Loucy (cell line): Measurements from ENCODE around the gene KCNAB3.

Source experiments
- H2AFZ ChIP-seq: fragments of 200-600 bp; sonication (generic); 2 replicates; pipeline ENCODE4 v1.6.0; 2016; ENCODE audit warnings: antibody characterized with exemption, mild to moderate bottlenecking, low read length, moderate library complexity
- H3F3A ChIP-seq: fragments of 200-600 bp; 2 replicates; pipeline ENCODE4 v1.6.0; 2016; ENCODE audit warnings: antibody characterized with exemption, low read depth, mild to moderate bottlenecking
- H3K27me3 ChIP-seq: fragments of 200-600 bp; sonication (generic); 2 replicates; pipeline ENCODE4 v1.6.1; 2014; ENCODE audit warnings: low read length, mild to moderate bottlenecking; ENCODE audit not compliant: insufficient read depth, poor library complexity, severe bottlenecking
- H3K36me3 ChIP-seq: fragments of 200-600 bp; sonication (generic); 2 replicates; pipeline ENCODE4 v1.6.1; 2016; ENCODE audit warnings: low read length; ENCODE audit not compliant: insufficient read depth
- H3K4me1 ChIP-seq: fragments of 200-600 bp; sonication (generic); 2 replicates; pipeline ENCODE4 v1.5.1; 2014; ENCODE audit warnings: low read length, mild to moderate bottlenecking; ENCODE audit not compliant: insufficient read depth, poor library complexity, severe bottlenecking
- H3K4me2 ChIP-seq: fragments of 200-600 bp; sonication (generic); 2 replicates; pipeline ENCODE4 v1.6.0; 2014; ENCODE audit warnings: antibody characterized with exemption, low read length, low read depth, mild to moderate bottlenecking; ENCODE audit not compliant: poor library complexity, severe bottlenecking
- H3K4me3 ChIP-seq: fragments of 200-600 bp; sonication (generic); 2 replicates; pipeline ENCODE4 v1.5.1; 2014; ENCODE audit warnings: low read length, mild to moderate bottlenecking, mixed read lengths; ENCODE audit not compliant: poor library complexity, severe bottlenecking
- H3K79me2 ChIP-seq: fragments of 200-600 bp; sonication (generic); 2 replicates; pipeline ENCODE4 v1.6.1; 2014; ENCODE audit warnings: low read length; ENCODE audit not compliant: insufficient read depth
- H3K9ac ChIP-seq: fragments of 200-600 bp; sonication (generic); 2 replicates; pipeline ENCODE4 v1.6.0; 2014; ENCODE audit warnings: mild to moderate bottlenecking, low read depth, low read length, moderate library complexity; ENCODE audit not compliant: poor library complexity, severe bottlenecking
- H3K9me2 ChIP-seq: fragments of 200-600 bp; sonication (generic); replicated peaks from 2 replicates; pipeline ENCODE4 v1.6.1; 2016; ENCODE audit warnings: low read depth, low read length, mixed read lengths
- H3K9me3 ChIP-seq: fragments of 200-600 bp; sonication (generic); 2 replicates; pipeline ENCODE4 v1.6.1; 2014; ENCODE audit warnings: mild to moderate bottlenecking, antibody characterized with exemption, low read length, low read depth; ENCODE audit not compliant: insufficient read depth
- H4K20me1 ChIP-seq: fragments of 200-600 bp; sonication (generic); 2 replicates; pipeline ENCODE4 v1.6.0; 2014; ENCODE audit warnings: antibody characterized with exemption, low read length, mild to moderate bottlenecking; ENCODE audit not compliant: insufficient read depth, poor library complexity, severe bottlenecking
- CTCF ChIP-seq: fragments of 200-600 bp; sonication (generic); conservative IDR thresholded peaks from 2 replicates; pipeline ENCODE4 v1.5.1; 2014; ENCODE audit warnings: mild to moderate bottlenecking, antibody characterized with exemption, low read length
- EZH2phosphoT487 ChIP-seq: fragments of 200-600 bp; IDR thresholded peaks from 2 replicates; pipeline ENCODE4 v1.6.1; 2018; ENCODE audit warnings: antibody characterized with exemption, mild to moderate bottlenecking, moderate library complexity, borderline replicate concordance

The KCNAB3 gene

GRCh38 chr17:7931709-7932482, 2.2 kb upstream of the KCNAB3 start, which contains the start of the genes CNTROB and TRAPPC1:
CNTROB (plus strand) TSS chr17:7932206; CDS start chr17:7933080, 874 bp downstream.
TRAPPC1 (minus strand) TSS chr17:7931946; CDS start chr17:7931829, 117 bp downstream.
- H3K4me3 ChIP-seq = peak within 1 kb of the TSS; percentile 86
- peak within 1 kb of the TSS; percentile 93 for H3K9ac ChIP-seq
- H3K27me3 ChIP-seq = no peaks in the 10 kb centered on the region
- no peaks in the 10 kb centered on the region for H3F3A ChIP-seq
- H2AFZ ChIP-seq = peak within 1 kb of the TSS; percentile 82
- peaks cover 60% of the 10 kb centered on the region for H3K79me2 ChIP-seq
- TF ChIP-seq CTCF = no peak
- TF ChIP-seq EZH2phosphoT487 = no peak
- H3K36me3 ChIP-seq = peaks cover 5% of the 10 kb centered on the region; the same call in 1 of the 2 replicates
- H3K4me2 ChIP-seq = peak within 1 kb of the TSS; percentile 96
- no peaks in the 10 kb centered on the region for H3K9me3 ChIP-seq
- H3K4me1 ChIP-seq = peaks cover 40% of the 10 kb centered on the region
- no peaks in the 10 kb centered on the region for H3K9me2 ChIP-seq
- H4K20me1 ChIP-seq = peaks cover 22% of the 10 kb centered on the region

GRCh38 chr17:7930841-7931631, 1.4 kb upstream of the KCNAB3 start:
- Histone ChIP-seq H3K4me1 (peaks cover 37% of the 10 kb centered on the region), H3K4me3 (peak overlapping the region; percentile 86), H3K4me2 (peak overlapping the region; percentile 94), H3K9me3 (no peaks in the 10 kb centered on the region), H3K36me3 (no peaks in the 10 kb centered on the region), H3K9me2 (no peaks in the 10 kb centered on the region), H3K27me3 (no peaks in the 10 kb centered on the region), H4K20me1 (peaks cover 22% of the 10 kb centered on the region), H3K9ac (peak overlapping the region; percentile 93), H3F3A (no peaks in the 10 kb centered on the region), H2AFZ (peak overlapping the region; percentile 79), H3K79me2 (peaks cover 53% of the 10 kb centered on the region)
- TF ChIP-seq CTCF (no peak), EZH2phosphoT487 (no peak)

GRCh38 chr17:7927596-7927995, 2.1 kb downstream of the KCNAB3 start:
- Histone ChIP-seq H3K9me2 (no peaks in the 10 kb centered on the region), H3K79me2 (peaks cover 20% of the 10 kb centered on the region), H3K4me2 (no peak overlapping the region), H3K9ac (no peak overlapping the region), H3K27me3 (no peaks in the 10 kb centered on the region), H3K9me3 (no peaks in the 10 kb centered on the region), H3K36me3 (no peaks in the 10 kb centered on the region), H3K4me1 (peaks cover 9% of the 10 kb centered on the region), H3F3A (no peaks in the 10 kb centered on the region), H4K20me1 (peaks cover 6% of the 10 kb centered on the region), H2AFZ (no peak overlapping the region), H3K4me3 (no peak overlapping the region)
- TF ChIP-seq CTCF = no peak
- TF ChIP-seq EZH2phosphoT487 = no peak
